HCT116 (cell line): ENCODE measurements around the gene RAB11A.

Experiments used
- CEBPB ChIP-seq: IDR thresholded peaks from 2 replicates; pipeline ENCODE4 v1.6.1; 2012; ENCODE audit warnings: low read depth
- EGR1 ChIP-seq: IDR thresholded peaks from 2 replicates; pipeline ENCODE4 v1.6.1; 2012; ENCODE audit warnings: low read depth
- ELF1 ChIP-seq: IDR thresholded peaks from 2 replicates; pipeline ENCODE4 v1.6.1; 2012; ENCODE audit warnings: low read depth, borderline replicate concordance
- EZH2phosphoT487 ChIP-seq: fragments of 200-600 bp; IDR thresholded peaks from 2 replicates; pipeline ENCODE4 v1.6.1; 2018; ENCODE audit warnings: antibody characterized with exemption, borderline replicate concordance
- JUND ChIP-seq: IDR thresholded peaks from 2 replicates; pipeline ENCODE4 v1.6.1; 2012
- MAX ChIP-seq: IDR thresholded peaks from 2 replicates; pipeline ENCODE4 v1.6.1; 2012
- POLR2A ChIP-seq: IDR thresholded peaks from 2 replicates; pipeline ENCODE4 v1.7.0; 2011; ENCODE audit warnings: borderline replicate concordance; ENCODE audit not compliant: insufficient read depth, insufficient read length; ENCODE audit errors: extremely low read depth
- POLR2AphosphoS5 ChIP-seq: IDR thresholded peaks from 2 replicates; pipeline ENCODE4 v1.6.1; 2011; ENCODE audit warnings: mild to moderate bottlenecking, low read depth, low read length, moderate library complexity
- REST ChIP-seq: IDR thresholded peaks from 2 replicates; pipeline ENCODE4 v1.6.1; 2012; ENCODE audit warnings: low read depth
- SP1 ChIP-seq: IDR thresholded peaks from 2 replicates; pipeline ENCODE4 v1.6.1; 2012; ENCODE audit warnings: low read depth
- SRF ChIP-seq: IDR thresholded peaks from 2 replicates; pipeline ENCODE4 v1.6.1; 2012; ENCODE audit warnings: low read depth
- YY1 ChIP-seq: IDR thresholded peaks from 2 replicates; pipeline ENCODE4 v1.6.1; 2011; ENCODE audit warnings: low read length, low read depth, moderate library complexity, mild to moderate bottlenecking; ENCODE audit not compliant: insufficient replicate concordance; ENCODE audit errors: extremely low read depth
- TF ChIP-seq, protein P1 (sequence below), 3 experiments: fragments of 200-600 bp in 1 of 3; sonication (generic) in 1 of 3; IDR thresholded peaks in 2 of 3; conservative IDR thresholded peaks in 1 of 3; 2 replicates each; pipeline ENCODE4 v1.5.1; 2012 to 2017; ENCODE audit warnings: low read depth in 2 of 3, low read length in 2 of 3, antibody characterized with exemption in 1 of 3, borderline replicate concordance in 1 of 3, control low read depth in 1 of 3, mild to moderate bottlenecking in 1 of 3, mixed read lengths in 1 of 3, mixed run types in 1 of 3, moderate library complexity in 1 of 3; ENCODE audit not compliant: insufficient read depth in 1 of 3
- TF ChIP-seq, protein P2 (sequence below): IDR thresholded peaks from 2 replicates; pipeline ENCODE4 v1.6.1; 2012

- TF ChIP-seq SRF = no peak
- TF ChIP-seq, protein P1, sequence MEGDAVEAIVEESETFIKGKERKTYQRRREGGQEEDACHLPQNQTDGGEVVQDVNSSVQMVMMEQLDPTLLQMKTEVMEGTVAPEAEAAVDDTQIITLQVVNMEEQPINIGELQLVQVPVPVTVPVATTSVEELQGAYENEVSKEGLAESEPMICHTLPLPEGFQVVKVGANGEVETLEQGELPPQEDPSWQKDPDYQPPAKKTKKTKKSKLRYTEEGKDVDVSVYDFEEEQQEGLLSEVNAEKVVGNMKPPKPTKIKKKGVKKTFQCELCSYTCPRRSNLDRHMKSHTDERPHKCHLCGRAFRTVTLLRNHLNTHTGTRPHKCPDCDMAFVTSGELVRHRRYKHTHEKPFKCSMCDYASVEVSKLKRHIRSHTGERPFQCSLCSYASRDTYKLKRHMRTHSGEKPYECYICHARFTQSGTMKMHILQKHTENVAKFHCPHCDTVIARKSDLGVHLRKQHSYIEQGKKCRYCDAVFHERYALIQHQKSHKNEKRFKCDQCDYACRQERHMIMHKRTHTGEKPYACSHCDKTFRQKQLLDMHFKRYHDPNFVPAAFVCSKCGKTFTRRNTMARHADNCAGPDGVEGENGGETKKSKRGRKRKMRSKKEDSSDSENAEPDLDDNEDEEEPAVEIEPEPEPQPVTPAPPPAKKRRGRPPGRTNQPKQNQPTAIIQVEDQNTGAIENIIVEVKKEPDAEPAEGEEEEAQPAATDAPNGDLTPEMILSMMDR (IDR thresholded peaks at IDR 0.05 in 2 of 3, conservative IDR thresholded peaks at IDR 0.05 in 1 of 3; ENCODE audit: borderline replicate concordance in 1 of 3, insufficient read depth in 1 of 3, low read depth in 2 of 3, low read length in 2 of 3) = no peak
- TF ChIP-seq POLR2A = no peak
- TF ChIP-seq JUND = no peak
- TF ChIP-seq YY1 = no peak
- TF ChIP-seq MAX = no peak
- TF ChIP-seq, protein P2, sequence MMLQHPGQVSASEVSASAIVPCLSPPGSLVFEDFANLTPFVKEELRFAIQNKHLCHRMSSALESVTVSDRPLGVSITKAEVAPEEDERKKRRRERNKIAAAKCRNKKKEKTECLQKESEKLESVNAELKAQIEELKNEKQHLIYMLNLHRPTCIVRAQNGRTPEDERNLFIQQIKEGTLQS = no peak
- TF ChIP-seq CEBPB = no peak
- no peak for TF ChIP-seq REST
- no peak for TF ChIP-seq ELF1
- no peak for TF ChIP-seq EGR1
- TF ChIP-seq POLR2AphosphoS5 = no peak
- no peak for TF ChIP-seq EZH2phosphoT487
- no peak for TF ChIP-seq SP1
These were observed 44.2 kb upstream of the RAB11A start for GRCh38 chr15:65824941-65825544.
